ENCODE data around the gene TAOK3. TPM values are rescaled to one million over a fixed set of nuclear protein-coding genes. Genes with fewer than 3 reads are reported as not detected.

TAOK3 gene
- total RNA-seq, 1 experiment from 2014 or later = 39.1 TPM

GRCh38 chr12:118220702-118221101 lies 152.0 kb downstream of the TAOK3 start:
- BruUV-seq (replicated peaks) = no TSS peak
- H3K4me1 Mint-ChIP-seq (ENCODE audit: low read depth, unreplicated experiment) = no peaks in the 10 kb centered on the region
- CTCF ChIA-PET = interaction anchor here (0.7 to 0.9 kb wide), 2 partner anchors 9 to 1221 kb away, joined by 3 to 5 read pairs; no protein-coding TSS in a partner anchor
- no peaks in the 10 kb centered on the region for H3K36me3 Mint-ChIP-seq (ENCODE audit: insufficient read depth, unreplicated experiment)
- no peaks in the 10 kb centered on the region for H3K9me3 Mint-ChIP-seq (ENCODE audit: low read depth, unreplicated experiment)
- no peaks in the 10 kb centered on the region for H3K27me3 Mint-ChIP-seq (ENCODE audit: unreplicated experiment)
- no peak for DNase-seq
- no peak overlapping the region for H3K4me3 Mint-ChIP-seq (ENCODE audit: low read depth, unreplicated experiment)
- H3K27ac Mint-ChIP-seq (ENCODE audit: unreplicated experiment) = no peak overlapping the region
- no peak for TF ChIP-seq CTCF (IDR thresholded peaks at IDR 0.05; ENCODE audit: unreplicated experiment)
- intact Hi-C loops (cut with micrococcal nuclease; ENCODE audit: unreplicated experiment) = no loop called here

GRCh38 chr12:118219772-118220171 lies 152.9 kb downstream of the TAOK3 start:
- no peaks in the 10 kb centered on the region for H3K36me3 Mint-ChIP-seq (ENCODE audit: insufficient read depth, unreplicated experiment)
- no peak for TF ChIP-seq CTCF (IDR thresholded peaks at IDR 0.05; ENCODE audit: unreplicated experiment)
- CTCF ChIA-PET = no interaction called here
- H3K27ac Mint-ChIP-seq (ENCODE audit: unreplicated experiment) = no peak overlapping the region
- H3K4me3 Mint-ChIP-seq (ENCODE audit: low read depth, unreplicated experiment) = no peak overlapping the region
- intact Hi-C loops (cut with micrococcal nuclease; ENCODE audit: unreplicated experiment) = no loop called here
- DNase-seq = no peak
- no TSS peak for BruUV-seq (replicated peaks)
- H3K27me3 Mint-ChIP-seq (ENCODE audit: unreplicated experiment) = no peaks in the 10 kb centered on the region
- no peaks in the 10 kb centered on the region for H3K4me1 Mint-ChIP-seq (ENCODE audit: low read depth, unreplicated experiment)
- no peaks in the 10 kb centered on the region for H3K9me3 Mint-ChIP-seq (ENCODE audit: low read depth, unreplicated experiment)

- Mint-ChIP-seq H3K4me1 (ENCODE audit: low read depth, unreplicated experiment) (no peaks in the 10 kb centered on the region), H3K4me3 (ENCODE audit: low read depth, unreplicated experiment) (no peak overlapping the region), H3K36me3 (ENCODE audit: insufficient read depth, unreplicated experiment) (no peaks in the 10 kb centered on the region), H3K27me3 (ENCODE audit: unreplicated experiment) (no peaks in the 10 kb centered on the region), H3K27ac (ENCODE audit: unreplicated experiment) (no peak overlapping the region), H3K9me3 (ENCODE audit: low read depth, unreplicated experiment) (no peaks in the 10 kb centered on the region)
- CTCF ChIA-PET = no interaction called here
- TF ChIP-seq CTCF (IDR thresholded peaks at IDR 0.05; ENCODE audit: unreplicated experiment) = no peak
- intact Hi-C loops (cut with micrococcal nuclease; ENCODE audit: unreplicated experiment) = no loop called here
- no TSS peak for BruUV-seq (replicated peaks)
- DNase-seq = no peak
These were observed 153.6 kb downstream of the TAOK3 start for GRCh38 chr12:118219106-118219505.

GRCh38 chr12:118213452-118213851 lies 159.3 kb downstream of the TAOK3 start:
- BruUV-seq (replicated peaks) = no TSS peak
- Mint-ChIP-seq H3K9me3 (ENCODE audit: low read depth, unreplicated experiment) (no peaks in the 10 kb centered on the region), H3K27ac (ENCODE audit: unreplicated experiment) (no peak overlapping the region), H3K36me3 (ENCODE audit: insufficient read depth, unreplicated experiment) (peaks cover 6% of the 10 kb centered on the region), H3K27me3 (ENCODE audit: unreplicated experiment) (no peaks in the 10 kb centered on the region), H3K4me3 (ENCODE audit: low read depth, unreplicated experiment) (no peak overlapping the region), H3K4me1 (ENCODE audit: low read depth, unreplicated experiment) (no peaks in the 10 kb centered on the region)
- no peak for TF ChIP-seq CTCF (IDR thresholded peaks at IDR 0.05; ENCODE audit: unreplicated experiment)
- intact Hi-C loops (cut with micrococcal nuclease; ENCODE audit: unreplicated experiment) = no loop called here
- CTCF ChIA-PET = no interaction called here
- DNase-seq = no peak
